ENCODE results near the gene SF3A1. TPM values are rescaled to one million over a fixed set of nuclear protein-coding genes. Genes with fewer than 3 reads are reported as not detected.

The SF3A1 gene
- total RNA-seq, 1 donor from 2014 or later = 157 TPM

DNA sequence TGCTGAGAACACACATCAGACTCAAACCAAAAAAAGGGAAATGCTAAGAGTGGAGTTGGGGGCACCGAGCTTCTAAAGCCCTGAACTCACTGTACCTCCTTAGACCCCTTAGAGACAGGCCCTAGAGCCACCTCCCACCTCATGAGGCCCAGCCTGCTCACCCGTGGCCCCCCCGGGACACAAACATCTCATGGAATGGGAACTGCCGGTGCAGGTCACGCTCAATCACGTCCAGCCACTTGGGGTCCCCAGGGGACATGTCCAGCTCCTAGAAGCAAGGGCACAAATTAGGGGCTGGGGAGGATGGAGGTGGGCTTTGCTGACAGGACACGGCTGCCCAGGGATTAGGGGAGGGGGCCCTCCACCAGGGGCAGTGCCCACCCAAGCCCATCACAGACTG is 61.1 kb downstream of the SF3A1 start:
- Mint-ChIP-seq H3K27me3 (ENCODE audit: unreplicated experiment) (peaks cover 3% of the 10 kb centered on the region), H3K4me3 (ENCODE audit: unreplicated experiment) (no peak overlapping the region), H3K27ac (ENCODE audit: unreplicated experiment) (no peak overlapping the region), H3K36me3 (ENCODE audit: unreplicated experiment) (no peaks in the 10 kb centered on the region), H3K9me3 (ENCODE audit: unreplicated experiment) (peaks cover 6% of the 10 kb centered on the region), H3K4me1 (ENCODE audit: low read depth, unreplicated experiment) (peaks cover 4% of the 10 kb centered on the region)
- DNase-seq = no peak
- TF ChIP-seq, protein P1, sequence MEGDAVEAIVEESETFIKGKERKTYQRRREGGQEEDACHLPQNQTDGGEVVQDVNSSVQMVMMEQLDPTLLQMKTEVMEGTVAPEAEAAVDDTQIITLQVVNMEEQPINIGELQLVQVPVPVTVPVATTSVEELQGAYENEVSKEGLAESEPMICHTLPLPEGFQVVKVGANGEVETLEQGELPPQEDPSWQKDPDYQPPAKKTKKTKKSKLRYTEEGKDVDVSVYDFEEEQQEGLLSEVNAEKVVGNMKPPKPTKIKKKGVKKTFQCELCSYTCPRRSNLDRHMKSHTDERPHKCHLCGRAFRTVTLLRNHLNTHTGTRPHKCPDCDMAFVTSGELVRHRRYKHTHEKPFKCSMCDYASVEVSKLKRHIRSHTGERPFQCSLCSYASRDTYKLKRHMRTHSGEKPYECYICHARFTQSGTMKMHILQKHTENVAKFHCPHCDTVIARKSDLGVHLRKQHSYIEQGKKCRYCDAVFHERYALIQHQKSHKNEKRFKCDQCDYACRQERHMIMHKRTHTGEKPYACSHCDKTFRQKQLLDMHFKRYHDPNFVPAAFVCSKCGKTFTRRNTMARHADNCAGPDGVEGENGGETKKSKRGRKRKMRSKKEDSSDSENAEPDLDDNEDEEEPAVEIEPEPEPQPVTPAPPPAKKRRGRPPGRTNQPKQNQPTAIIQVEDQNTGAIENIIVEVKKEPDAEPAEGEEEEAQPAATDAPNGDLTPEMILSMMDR (IDR thresholded peaks at IDR 0.05; ENCODE audit: partially characterized antibody, unreplicated experiment) = no peak

DNA sequence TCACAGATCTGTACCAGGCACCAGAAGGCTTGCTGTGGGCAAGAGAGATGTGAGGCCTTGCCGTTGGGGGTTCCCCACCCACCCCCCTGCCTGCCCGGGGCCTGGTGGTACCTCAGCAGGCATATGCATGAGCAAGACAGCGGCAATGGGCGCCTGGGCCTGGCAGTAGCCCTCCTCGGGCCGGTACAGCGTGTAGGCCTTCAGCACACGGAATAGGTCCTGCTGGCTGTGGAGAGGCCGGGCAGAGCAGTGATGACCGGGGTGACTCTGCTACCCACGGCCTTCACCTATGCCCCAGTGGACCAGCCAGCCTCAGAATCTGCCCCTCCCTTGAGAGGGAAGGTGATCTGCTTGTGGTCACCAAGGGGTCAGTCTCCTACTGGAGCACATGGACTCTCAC is 61.9 kb downstream of the SF3A1 start:
- Mint-ChIP-seq H3K27me3 (ENCODE audit: unreplicated experiment) (peaks cover 3% of the 10 kb centered on the region), H3K27ac (ENCODE audit: unreplicated experiment) (no peak overlapping the region), H3K4me3 (ENCODE audit: unreplicated experiment) (no peak overlapping the region), H3K4me1 (ENCODE audit: low read depth, unreplicated experiment) (peaks cover 4% of the 10 kb centered on the region), H3K36me3 (ENCODE audit: unreplicated experiment) (no peaks in the 10 kb centered on the region), H3K9me3 (ENCODE audit: unreplicated experiment) (peaks cover 6% of the 10 kb centered on the region)
- no peak for DNase-seq
- TF ChIP-seq, protein P1 (IDR thresholded peaks at IDR 0.05; ENCODE audit: partially characterized antibody, unreplicated experiment) = no peak

DNA sequence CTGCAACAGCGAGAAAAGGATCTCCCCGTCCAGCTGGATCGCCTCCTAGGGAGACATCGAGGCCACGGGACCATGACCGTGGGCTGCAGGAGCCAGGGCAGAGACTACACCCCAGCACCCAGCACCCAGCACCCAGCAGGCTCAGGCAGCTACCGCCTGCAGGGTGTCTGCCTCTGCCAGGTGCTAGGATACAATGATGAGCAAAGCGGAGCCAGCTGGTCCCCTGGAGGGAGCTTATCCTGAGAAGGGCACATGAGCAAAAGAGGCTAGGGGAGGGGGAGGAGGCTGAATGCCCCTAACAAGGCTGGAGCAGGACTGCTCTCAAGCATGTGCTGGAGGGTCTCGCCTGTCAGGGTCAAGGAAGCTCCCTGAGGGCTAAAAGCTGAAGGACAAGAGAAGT is 62.6 kb downstream of the SF3A1 start:
- no peaks in the 10 kb centered on the region for H3K36me3 Mint-ChIP-seq (ENCODE audit: unreplicated experiment)
- peaks cover 6% of the 10 kb centered on the region for H3K9me3 Mint-ChIP-seq (ENCODE audit: unreplicated experiment)
- H3K27ac Mint-ChIP-seq (ENCODE audit: unreplicated experiment) = no peak overlapping the region
- H3K4me1 Mint-ChIP-seq (ENCODE audit: low read depth, unreplicated experiment) = peaks cover 4% of the 10 kb centered on the region
- DNase-seq = no peak
- TF ChIP-seq, protein P1 (IDR thresholded peaks at IDR 0.05; ENCODE audit: partially characterized antibody, unreplicated experiment) = no peak
- H3K4me3 Mint-ChIP-seq (ENCODE audit: unreplicated experiment) = no peak overlapping the region
- H3K27me3 Mint-ChIP-seq (ENCODE audit: unreplicated experiment) = peaks cover 2% of the 10 kb centered on the region

DNA sequence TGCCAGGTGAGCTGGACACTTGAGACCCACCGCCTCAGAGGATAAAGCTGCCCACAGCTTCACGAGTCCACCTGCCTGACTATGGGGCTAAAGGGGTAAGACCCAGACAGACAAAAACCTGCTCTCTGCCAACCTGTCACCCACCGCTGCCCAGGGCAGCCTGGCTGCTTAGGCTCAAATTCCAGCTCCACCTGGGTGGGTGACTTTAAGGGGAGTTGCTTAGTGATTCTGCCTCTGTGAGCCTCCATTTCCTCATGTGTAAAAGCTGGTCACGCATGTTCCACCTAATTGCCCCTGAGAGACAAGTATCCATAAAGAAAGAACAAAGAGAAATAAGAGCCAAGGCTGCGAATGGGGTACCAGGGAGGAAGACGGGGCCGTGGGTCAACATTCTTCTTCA is 63.7 kb downstream of the SF3A1 start:
- TF ChIP-seq, protein P1 (IDR thresholded peaks at IDR 0.05; ENCODE audit: partially characterized antibody, unreplicated experiment) = no peak
- H3K36me3 Mint-ChIP-seq (ENCODE audit: unreplicated experiment) = no peaks in the 10 kb centered on the region
- H3K4me1 Mint-ChIP-seq (ENCODE audit: low read depth, unreplicated experiment) = peaks cover 4% of the 10 kb centered on the region
- H3K4me3 Mint-ChIP-seq (ENCODE audit: unreplicated experiment) = no peak overlapping the region
- H3K27ac Mint-ChIP-seq (ENCODE audit: unreplicated experiment) = no peak overlapping the region
- peaks cover 5% of the 10 kb centered on the region for H3K9me3 Mint-ChIP-seq (ENCODE audit: unreplicated experiment)
- peaks cover 3% of the 10 kb centered on the region for H3K27me3 Mint-ChIP-seq (ENCODE audit: unreplicated experiment)
- no peak for DNase-seq

DNA sequence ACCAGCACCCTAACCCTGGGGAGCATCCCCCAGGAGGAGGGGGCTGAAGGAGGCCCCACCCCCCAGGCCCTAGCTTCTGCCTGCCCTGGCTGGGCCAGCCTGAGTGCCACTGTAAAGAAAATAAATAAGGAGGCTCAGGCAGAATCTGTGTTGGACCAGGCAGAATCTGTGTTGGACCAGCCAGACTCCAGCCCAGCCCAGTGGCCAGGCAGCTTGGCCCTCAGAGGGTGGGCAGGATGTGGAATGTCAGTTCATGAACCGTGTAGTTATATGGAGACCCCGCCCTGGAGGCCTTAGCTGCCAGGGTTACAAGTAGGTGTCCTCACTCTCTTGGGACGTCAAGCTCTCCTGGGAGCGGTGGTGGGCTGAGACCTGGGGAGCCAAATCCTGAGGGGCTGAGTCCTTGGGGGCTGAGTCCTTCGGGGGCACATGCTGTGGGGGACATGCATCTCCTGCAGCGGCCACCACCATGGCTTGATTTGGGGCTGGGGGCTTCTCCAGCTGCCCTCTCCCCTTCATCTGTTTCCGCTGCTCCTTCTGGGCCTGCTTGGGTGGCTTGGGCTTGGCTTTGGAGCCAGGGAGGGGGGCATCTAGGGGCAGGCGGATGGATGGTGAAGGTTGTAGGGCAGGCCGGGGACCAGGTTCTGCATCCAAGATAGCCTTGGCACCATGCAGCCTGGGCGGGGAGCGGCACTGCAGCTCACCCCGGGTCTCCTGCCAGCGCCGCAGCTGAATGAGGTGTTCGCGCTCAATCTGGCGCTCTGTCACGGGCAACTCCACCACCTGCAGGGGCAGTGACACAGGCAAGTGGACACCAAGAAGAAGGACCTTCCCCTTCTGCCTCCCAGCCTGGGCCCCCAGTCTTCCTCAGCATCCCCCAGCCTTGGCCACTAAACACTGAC is 64.4 kb downstream of the SF3A1 start:
- Mint-ChIP-seq H3K4me3 (ENCODE audit: unreplicated experiment) (no peak overlapping the region), H3K36me3 (ENCODE audit: unreplicated experiment) (no peaks in the 10 kb centered on the region), H3K27ac (ENCODE audit: unreplicated experiment) (no peak overlapping the region), H3K4me1 (ENCODE audit: low read depth, unreplicated experiment) (peaks cover 4% of the 10 kb centered on the region), H3K9me3 (ENCODE audit: unreplicated experiment) (peaks cover 5% of the 10 kb centered on the region), H3K27me3 (ENCODE audit: unreplicated experiment) (peaks cover 6% of the 10 kb centered on the region)
- TF ChIP-seq, protein P1 (IDR thresholded peaks at IDR 0.05; ENCODE audit: partially characterized antibody, unreplicated experiment) = no peak
- no peak for DNase-seq
